ENCODE data around the gene CLEC18C.
"Not testable (repeated sequence)": the region's sequence is repeated elsewhere in the genome, so short reads cannot be mapped to it uniquely, and the experiment has no call there.

The CLEC18C gene

DNA sequence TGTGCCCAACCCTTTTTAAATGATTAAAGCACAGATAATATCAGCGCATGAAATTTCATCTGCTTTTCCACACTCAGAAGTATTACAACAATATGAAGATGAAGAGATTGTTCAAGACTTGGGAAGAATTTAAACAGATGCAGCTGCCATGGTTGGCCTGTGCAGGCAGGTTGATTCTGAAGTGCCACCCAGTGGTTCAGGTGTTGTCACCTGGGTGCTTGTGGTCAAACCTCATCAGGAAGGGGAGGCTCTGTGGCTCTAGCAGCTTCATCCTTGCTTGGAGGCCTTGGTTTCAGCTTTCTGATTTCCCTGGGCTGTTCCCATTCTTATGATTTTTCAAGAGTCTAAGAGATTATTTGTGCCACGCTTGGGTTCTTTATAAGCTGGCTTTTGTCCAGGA is 22.2 kb upstream of the CLEC18C start:
- Mint-ChIP-seq H3K9me3 (no peaks in the 10 kb centered on the region), H3K27me3 (ENCODE audit: low read depth, poor library complexity) (peaks cover 3% of the 10 kb centered on the region), H3K4me3 (no peak overlapping the region), H3K4me1 (peaks cover 13% of the 10 kb centered on the region), H3K27ac (peak overlapping the region; percentile 48), H3K36me3 (ENCODE audit: low read depth) (peaks cover 57% of the 10 kb centered on the region)
- TF ChIP-seq, protein P1, sequence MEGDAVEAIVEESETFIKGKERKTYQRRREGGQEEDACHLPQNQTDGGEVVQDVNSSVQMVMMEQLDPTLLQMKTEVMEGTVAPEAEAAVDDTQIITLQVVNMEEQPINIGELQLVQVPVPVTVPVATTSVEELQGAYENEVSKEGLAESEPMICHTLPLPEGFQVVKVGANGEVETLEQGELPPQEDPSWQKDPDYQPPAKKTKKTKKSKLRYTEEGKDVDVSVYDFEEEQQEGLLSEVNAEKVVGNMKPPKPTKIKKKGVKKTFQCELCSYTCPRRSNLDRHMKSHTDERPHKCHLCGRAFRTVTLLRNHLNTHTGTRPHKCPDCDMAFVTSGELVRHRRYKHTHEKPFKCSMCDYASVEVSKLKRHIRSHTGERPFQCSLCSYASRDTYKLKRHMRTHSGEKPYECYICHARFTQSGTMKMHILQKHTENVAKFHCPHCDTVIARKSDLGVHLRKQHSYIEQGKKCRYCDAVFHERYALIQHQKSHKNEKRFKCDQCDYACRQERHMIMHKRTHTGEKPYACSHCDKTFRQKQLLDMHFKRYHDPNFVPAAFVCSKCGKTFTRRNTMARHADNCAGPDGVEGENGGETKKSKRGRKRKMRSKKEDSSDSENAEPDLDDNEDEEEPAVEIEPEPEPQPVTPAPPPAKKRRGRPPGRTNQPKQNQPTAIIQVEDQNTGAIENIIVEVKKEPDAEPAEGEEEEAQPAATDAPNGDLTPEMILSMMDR (IDR thresholded peaks at IDR 0.05): no peak
- DNase-seq: no peak

DNA sequence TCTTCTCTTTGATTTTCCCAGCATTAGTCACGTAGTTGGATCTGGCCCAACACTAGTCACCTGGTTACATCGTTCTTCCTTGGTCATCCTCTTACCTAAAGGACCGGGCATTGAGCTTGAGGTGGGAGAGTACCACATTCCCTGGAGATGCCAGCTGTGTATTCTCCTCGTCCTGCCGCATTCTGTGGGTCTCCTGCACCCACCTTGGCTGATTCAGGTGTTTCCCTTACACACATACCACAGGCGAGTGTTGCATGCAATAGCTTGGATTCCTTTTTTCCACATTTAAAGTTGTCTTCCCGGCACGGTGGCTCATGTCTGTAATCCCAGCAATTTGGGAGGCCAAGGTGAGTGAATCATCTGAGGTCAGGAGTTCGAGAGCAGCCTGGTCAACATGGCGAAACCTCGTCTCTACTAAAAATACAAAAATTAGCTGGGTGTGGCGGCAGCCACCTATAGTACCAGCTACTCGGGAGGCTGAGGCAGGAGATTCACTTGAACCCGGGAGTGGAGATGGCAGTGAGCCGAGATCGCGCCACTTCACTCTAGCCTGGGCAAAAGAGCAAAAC is 21.6 kb upstream of the CLEC18C start:
- no peak for DNase-seq
- H3K9me3 Mint-ChIP-seq: no peaks in the 10 kb centered on the region
- TF ChIP-seq, protein P1 (IDR thresholded peaks at IDR 0.05): no peak
- H3K27ac Mint-ChIP-seq: peak overlapping the region; percentile 98
- no peak overlapping the region for H3K4me3 Mint-ChIP-seq
- peaks cover 3% of the 10 kb centered on the region for H3K27me3 Mint-ChIP-seq (ENCODE audit: low read depth, poor library complexity)
- H3K36me3 Mint-ChIP-seq (ENCODE audit: low read depth): peaks cover 57% of the 10 kb centered on the region
- H3K4me1 Mint-ChIP-seq: peaks cover 13% of the 10 kb centered on the region

GRCh38 chr16:70152578-70153302 is 20.8 kb upstream of the CLEC18C start:
- Mint-ChIP-seq H3K4me1 (peaks cover 13% of the 10 kb centered on the region), H3K4me3 (no peak overlapping the region), H3K36me3 (ENCODE audit: low read depth) (peaks cover 57% of the 10 kb centered on the region), H3K9me3 (no peaks in the 10 kb centered on the region), H3K27ac (peak overlapping the region; percentile 98), H3K27me3 (ENCODE audit: low read depth, poor library complexity) (peaks cover 3% of the 10 kb centered on the region)
- DNase-seq: no peak
- TF ChIP-seq, protein P1 (IDR thresholded peaks at IDR 0.05): no peak

DNA sequence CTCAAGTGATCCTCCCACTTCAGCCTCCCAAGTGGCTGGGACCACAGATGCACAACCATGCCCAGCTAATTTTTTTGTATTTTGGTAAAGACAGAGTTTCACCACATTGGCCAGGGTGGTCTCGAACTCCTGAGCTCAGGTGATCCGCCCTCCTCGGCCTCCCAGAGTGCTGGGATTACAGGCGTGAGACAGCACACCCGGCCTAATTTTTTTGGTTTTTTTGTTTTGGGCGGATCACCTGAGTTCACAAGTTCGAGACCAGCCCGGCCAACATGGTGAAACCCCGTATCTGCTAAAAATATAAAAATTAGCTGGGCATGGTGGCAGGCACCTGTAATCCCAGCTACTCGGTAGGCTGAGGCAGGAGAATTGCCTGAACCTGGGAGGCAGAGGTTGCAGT is 18.9 kb upstream of the CLEC18C start:
- Mint-ChIP-seq H3K4me1 (peaks cover 13% of the 10 kb centered on the region), H3K36me3 (ENCODE audit: low read depth) (peaks cover 43% of the 10 kb centered on the region)
- H3K27ac Mint-ChIP-seq; H3K27me3 Mint-ChIP-seq (ENCODE audit: low read depth, poor library complexity); H3K9me3 Mint-ChIP-seq; H3K4me3 Mint-ChIP-seq; DNase-seq: not testable (repeated sequence)

GRCh38 chr16:70156207-70156978 is 17.2 kb upstream of the CLEC18C start:
- DNase-seq: no peak
- Mint-ChIP-seq H3K4me3 (no peak overlapping the region), H3K9me3 (no peaks in the 10 kb centered on the region), H3K36me3 (ENCODE audit: low read depth) (peaks cover 28% of the 10 kb centered on the region), H3K27ac (peak overlapping the region; percentile 53), H3K4me1 (peaks cover 13% of the 10 kb centered on the region), H3K27me3 (ENCODE audit: low read depth, poor library complexity) (no peaks in the 10 kb centered on the region)
- TF ChIP-seq, protein P1 (IDR thresholded peaks at IDR 0.05): no peak

GRCh38 chr16:70157105-70157476 is 16.5 kb upstream of the CLEC18C start:
- Mint-ChIP-seq H3K36me3 (ENCODE audit: low read depth) (peaks cover 23% of the 10 kb centered on the region), H3K27ac (peak overlapping the region; percentile 47), H3K4me1 (peaks cover 20% of the 10 kb centered on the region), H3K27me3 (ENCODE audit: low read depth, poor library complexity) (no peaks in the 10 kb centered on the region), H3K9me3 (no peaks in the 10 kb centered on the region), H3K4me3 (no peak overlapping the region)
- TF ChIP-seq, protein P1 (IDR thresholded peaks at IDR 0.05): no peak
- no peak for DNase-seq
